Stimulated activated naive CD8-positive, alpha-beta T cell treated with anti-CD3 and anti-CD28 coated beads, Interleukin-15, amount 100 ng/mL, for 72 hours (primary cell): ENCODE measurements around the gene HOMER1.
"Not testable (repeated sequence)": the region's sequence is repeated elsewhere in the genome, so short reads cannot be mapped to it uniquely, and the experiment has no call there.

ENCODE experiments used
- ATAC-seq: fragments of 150-1000 bp; cut with Tn5 transposase; 2 replicates; pipeline ENCODE4 v1.10.0; 2021; ENCODE audit warnings: mild to moderate bottlenecking, moderate library complexity
- DNase-seq, 2 donors: peaks; one replicate each; pipeline ENCODE4 v3.0.0; 2021 to 2022
- H3K27ac Mint-ChIP-seq, 2 donors: one replicate each; pipeline ENCODE4 v1.8.0; 2022; ENCODE audit warnings: mild to moderate bottlenecking in 2 of 2, mixed read lengths in 2 of 2, moderate library complexity in 2 of 2
- H3K27me3 Mint-ChIP-seq: one replicate; pipeline ENCODE4 v1.8.0; 2022; ENCODE audit warnings: mixed read lengths
- H3K4me1 Mint-ChIP-seq: one replicate; pipeline ENCODE4 v1.8.0; 2022; ENCODE audit warnings: mild to moderate bottlenecking, mixed read lengths
- H3K4me3 Mint-ChIP-seq, 2 donors: one replicate each; pipeline ENCODE4 v1.8.0; 2022; ENCODE audit warnings: mild to moderate bottlenecking in 2 of 2, mixed read lengths in 2 of 2, moderate library complexity in 1 of 2
- H3K9me3 Mint-ChIP-seq, 2 donors: one replicate each; pipeline ENCODE4 v1.8.0; 2022; ENCODE audit warnings: mixed read lengths in 2 of 2

HOMER1 gene

DNA sequence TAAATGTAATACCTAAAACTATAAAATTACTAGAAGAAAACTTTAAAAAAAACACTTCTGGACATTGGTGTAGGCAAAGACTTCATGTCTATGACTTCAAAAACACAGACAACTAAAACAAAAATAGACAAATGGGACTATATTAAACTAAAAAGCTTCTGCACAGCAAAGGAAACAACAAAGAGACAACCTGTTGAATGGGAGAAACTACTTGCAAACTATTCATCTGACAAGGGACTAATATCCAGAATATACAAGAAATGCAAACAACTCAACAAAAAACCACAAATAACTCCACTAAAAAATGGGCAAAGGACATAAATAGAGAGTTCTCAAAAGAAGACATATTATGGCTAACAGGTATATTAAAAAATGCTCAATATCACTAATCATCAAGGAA lies 128.8 kb downstream of the HOMER1 start:
- ATAC-seq, DNase-seq, H3K4me3 Mint-ChIP-seq, H3K27me3 Mint-ChIP-seq, H3K27ac Mint-ChIP-seq, H3K4me1 Mint-ChIP-seq: not testable (repeated sequence)
- peaks cover 25 to 31% of the 10 kb centered on the region in 2 donors for H3K9me3 Mint-ChIP-seq

DNA sequence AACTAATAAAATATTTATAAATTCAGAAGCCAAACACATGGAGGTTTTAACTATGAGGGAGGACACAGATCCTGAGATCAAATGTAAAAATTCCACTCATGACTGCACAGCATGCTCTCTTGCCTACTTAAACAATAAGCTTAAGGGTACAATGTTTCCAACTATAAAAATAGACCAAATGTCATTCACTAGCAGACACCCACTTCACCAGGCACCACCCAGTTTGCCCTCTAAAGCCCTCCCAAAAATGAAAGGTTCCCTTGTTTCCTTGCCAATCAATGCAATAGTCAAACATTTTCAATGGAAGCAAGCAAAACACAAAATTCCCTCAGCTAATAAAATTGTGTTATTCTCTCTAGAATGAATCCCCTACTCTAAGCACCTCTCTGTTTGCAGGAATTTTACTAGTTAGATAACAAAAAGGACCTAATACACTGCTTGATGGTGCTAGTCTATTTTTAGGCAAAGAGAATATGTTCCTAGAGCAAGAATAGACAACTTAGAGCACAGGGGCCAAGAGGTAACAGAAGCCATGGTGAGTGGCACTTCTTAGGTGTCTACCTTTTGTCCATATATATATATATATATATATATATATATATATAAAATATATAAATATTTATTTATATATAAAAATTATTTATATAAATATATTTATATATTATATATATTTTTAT lies 135.3 kb downstream of the HOMER1 start:
- no peaks in the 10 kb centered on the region for H3K4me1 Mint-ChIP-seq
- H3K27me3 Mint-ChIP-seq: no peaks in the 10 kb centered on the region
- no peak overlapping the region for H3K4me3 Mint-ChIP-seq
- peaks cover 12 to 24% of the 10 kb centered on the region in 2 donors for H3K9me3 Mint-ChIP-seq
- DNase-seq (no peak), ATAC-seq (no peak)
- H3K27ac Mint-ChIP-seq: no peak overlapping the region

DNA sequence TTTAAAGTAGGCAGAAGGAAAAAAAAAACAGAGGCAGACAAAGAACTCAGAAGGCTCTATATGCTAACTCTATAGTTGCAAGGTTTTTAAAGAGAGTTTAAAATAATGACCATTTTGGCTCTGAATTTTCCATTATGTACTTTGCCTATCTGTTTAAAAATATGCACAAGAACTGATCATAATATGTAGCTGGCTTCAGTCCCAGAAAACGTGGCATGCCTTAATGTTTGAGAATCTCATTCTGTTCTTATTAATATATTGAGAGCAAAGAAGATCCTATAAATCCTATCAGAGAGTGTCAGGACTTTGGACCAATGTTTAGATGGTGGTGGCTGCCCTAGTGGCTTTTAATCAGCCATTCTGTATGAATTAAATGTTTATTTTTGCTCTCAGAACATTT lies 156.5 kb downstream of the HOMER1 start:
- H3K9me3 Mint-ChIP-seq: no peaks in the 10 kb centered on the region
- DNase-seq (no peak), ATAC-seq (no peak)

DNA sequence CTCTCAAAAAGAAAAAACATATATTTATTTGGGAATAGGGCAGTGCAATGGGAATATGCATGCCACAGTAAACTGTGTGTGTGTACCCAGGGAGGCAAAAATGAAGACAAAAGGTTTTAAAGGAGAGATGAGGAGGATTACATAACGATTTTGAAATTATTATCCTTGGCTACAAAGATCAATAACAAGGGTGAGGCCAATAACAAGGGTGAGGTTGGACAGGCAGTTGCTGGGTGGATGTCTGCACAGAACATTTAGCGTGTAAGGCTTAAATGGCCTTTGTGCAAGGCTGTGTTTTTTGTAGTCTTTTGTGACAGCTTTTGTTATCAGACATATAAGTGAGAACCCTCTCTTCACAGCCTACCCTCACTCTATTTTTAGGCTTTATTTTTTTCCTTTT lies 164.1 kb downstream of the HOMER1 start:
- Mint-ChIP-seq H3K4me1 (no peaks in the 10 kb centered on the region), H3K27me3 (no peaks in the 10 kb centered on the region), H3K27ac (no peak overlapping the region), H3K4me3 (no peak overlapping the region), H3K9me3 (no peaks in the 10 kb centered on the region)
- ATAC-seq: no peak
- no peak for DNase-seq

More for the DNA sequence above, 156.5 kb downstream of the HOMER1 start:
- H3K27me3 Mint-ChIP-seq: no peaks in the 10 kb centered on the region
- H3K4me3 Mint-ChIP-seq: no peak overlapping the region
- no peaks in the 10 kb centered on the region for H3K4me1 Mint-ChIP-seq
- peak overlapping the region in 1 of 2 donors; percentile 65 for H3K27ac Mint-ChIP-seq

DNA sequence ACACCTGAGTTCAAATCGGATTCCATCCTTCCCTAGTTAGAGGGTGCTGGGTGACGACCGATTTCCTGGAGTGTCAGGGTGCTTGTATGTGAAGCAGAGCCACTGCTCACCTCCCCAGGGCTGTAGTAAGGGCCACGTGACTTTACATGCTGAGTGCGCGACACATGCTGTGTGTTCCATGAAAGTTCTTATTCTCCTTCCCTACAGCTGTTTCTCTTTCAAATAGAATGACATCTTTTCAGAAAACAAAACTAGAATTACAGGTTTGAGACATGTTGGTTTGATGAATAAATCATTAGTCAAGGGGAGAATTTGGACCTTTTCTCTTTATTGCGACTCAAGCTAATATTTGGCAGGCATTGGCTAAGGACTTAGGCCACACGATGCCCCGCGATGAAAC lies 164.9 kb downstream of the HOMER1 start:
- Mint-ChIP-seq H3K9me3 (no peaks in the 10 kb centered on the region), H3K27ac (no peak overlapping the region), H3K27me3 (no peaks in the 10 kb centered on the region), H3K4me1 (no peaks in the 10 kb centered on the region), H3K4me3 (no peak overlapping the region)
- no peak for ATAC-seq
- no peak for DNase-seq

DNA sequence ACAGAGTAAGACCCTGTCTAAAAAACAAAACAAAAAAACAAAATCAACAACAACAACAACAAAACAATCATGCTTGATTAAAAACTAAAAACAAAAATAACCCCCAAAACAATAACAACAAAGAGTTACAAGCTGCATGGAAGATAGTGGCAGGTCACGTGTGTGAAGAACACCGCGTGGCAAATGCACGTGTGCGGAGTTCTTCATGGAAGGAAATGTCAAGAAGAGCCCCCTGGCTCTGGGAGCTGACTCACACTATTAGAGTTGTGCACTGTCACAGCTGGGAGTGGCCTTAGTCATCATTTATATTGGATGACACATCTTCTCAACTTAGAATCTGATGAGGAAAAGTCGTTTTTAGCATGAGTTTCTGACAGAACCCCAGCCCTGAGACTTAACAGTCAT lies 167.5 kb downstream of the HOMER1 start:
- Mint-ChIP-seq H3K27me3 (no peaks in the 10 kb centered on the region), H3K27ac (no peak overlapping the region), H3K9me3 (no peaks in the 10 kb centered on the region), H3K4me3 (no peak overlapping the region), H3K4me1 (no peaks in the 10 kb centered on the region)
- DNase-seq (no peak), ATAC-seq (no peak)

DNA sequence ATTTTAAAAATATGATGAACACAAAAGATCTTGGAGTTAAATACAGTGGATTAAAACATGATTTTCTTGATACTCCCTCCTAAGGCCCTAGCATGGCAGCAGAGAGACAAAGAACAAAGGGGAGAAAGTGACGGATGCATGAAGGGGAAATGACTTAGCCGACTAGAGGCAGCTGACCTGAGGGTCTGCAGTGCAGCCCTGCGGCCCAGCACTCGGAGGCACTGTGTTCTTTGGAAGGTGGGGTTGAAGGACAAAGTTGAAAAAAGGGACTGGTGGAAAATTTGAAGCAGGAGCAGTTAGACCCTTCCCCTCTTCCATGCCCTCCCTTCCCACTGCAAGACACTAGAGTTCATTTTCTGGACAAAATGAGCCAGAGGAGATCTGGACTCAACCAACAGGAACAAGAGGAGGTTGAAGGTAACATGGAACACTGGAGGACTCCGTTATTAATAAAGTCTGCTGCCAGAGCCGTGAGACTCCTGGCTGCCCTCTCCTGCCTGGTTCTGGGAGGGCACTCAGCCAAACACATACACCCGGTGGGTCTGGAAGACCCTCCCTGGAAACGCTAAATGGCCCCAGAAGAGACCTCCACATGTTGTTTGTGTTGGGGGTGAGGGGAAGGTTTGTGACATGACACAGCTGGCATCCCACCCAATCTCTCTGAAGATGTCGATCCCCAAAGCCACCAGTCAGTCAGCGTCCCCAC lies 179.9 kb downstream of the HOMER1 start:
- Mint-ChIP-seq H3K4me3 (no peak overlapping the region), H3K27me3 (peaks cover 25% of the 10 kb centered on the region), H3K27ac (peak overlapping the region in 1 of 2 donors; percentile 81), H3K9me3 (peaks cover 0 to 34% of the 10 kb centered on the region in 2 donors), H3K4me1 (no peaks in the 10 kb centered on the region)
- DNase-seq (no peak), ATAC-seq (no peak)

DNA sequence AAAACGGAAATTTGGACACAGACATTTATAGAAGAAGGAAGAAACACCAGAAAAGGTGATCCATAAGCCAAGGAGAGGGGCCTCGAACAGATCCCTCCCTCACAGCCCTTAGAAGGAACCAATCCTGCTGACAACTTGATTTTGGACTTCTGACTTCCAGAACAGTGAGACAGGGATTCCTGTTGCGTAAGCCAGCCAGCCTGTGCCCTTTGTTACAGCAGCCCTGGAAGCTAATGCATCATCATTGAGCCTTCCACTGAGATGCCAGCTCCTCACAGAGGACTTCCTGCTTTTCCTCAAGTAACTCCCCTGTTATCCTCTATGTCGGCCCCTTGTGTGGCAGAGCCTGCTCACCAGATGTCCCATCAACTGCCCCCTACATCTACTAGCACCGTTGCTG lies 183.9 kb downstream of the HOMER1 start:
- DNase-seq (no peak), ATAC-seq (no peak)
- Mint-ChIP-seq H3K4me1 (no peaks in the 10 kb centered on the region), H3K27me3 (peaks cover 5% of the 10 kb centered on the region), H3K4me3 (no peak overlapping the region), H3K9me3 (peaks cover 0 to 13% of the 10 kb centered on the region in 2 donors), H3K27ac (peak overlapping the region in 1 of 2 donors; percentile 42)

DNA sequence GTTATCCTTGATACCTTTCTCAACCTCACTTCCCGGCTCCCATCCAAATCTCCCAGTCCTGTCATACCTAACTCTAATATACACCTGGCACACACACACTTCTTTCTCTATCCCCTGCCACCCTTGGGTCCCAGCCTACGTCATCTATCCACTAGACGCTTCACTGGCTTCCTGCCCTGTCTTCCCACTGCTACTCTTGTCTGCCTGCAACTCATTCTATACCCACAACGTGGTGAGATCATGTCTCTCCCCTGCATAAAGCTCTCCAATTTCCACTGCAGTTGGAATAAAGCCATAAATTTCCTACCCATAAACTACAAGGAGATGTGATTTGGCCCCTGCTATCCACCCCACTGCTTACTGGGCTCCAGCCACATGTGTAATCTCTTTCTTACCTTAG lies 184.5 kb downstream of the HOMER1 start:
- DNase-seq: no peak
- peak; percentile 42 for ATAC-seq
- peaks cover 0 to 13% of the 10 kb centered on the region in 2 donors for H3K9me3 Mint-ChIP-seq
- H3K4me3 Mint-ChIP-seq: no peak overlapping the region
- no peaks in the 10 kb centered on the region for H3K4me1 Mint-ChIP-seq
- H3K27ac Mint-ChIP-seq: peak overlapping the region in 1 of 2 donors; percentile 4
- peaks cover 5% of the 10 kb centered on the region for H3K27me3 Mint-ChIP-seq
